Ectodermal cell (in vitro differentiated cells): ENCODE measurements around the gene ITM2C. TPM values are rescaled to one million over a fixed set of nuclear protein-coding genes. Genes with fewer than 3 reads are reported as not detected.
A peak's percentile ranks its signal among the peaks of the same experiment; 100 is the strongest.

ENCODE experiments used
- H3K27ac ChIP-seq: 2 replicates; pipeline ENCODE4 v1.7.0; 2013; ENCODE audit warnings: mild to moderate bottlenecking, low read depth, low read length; ENCODE audit not compliant: insufficient read depth, poor library complexity, severe bottlenecking
- H3K27me3 ChIP-seq: 2 replicates; pipeline ENCODE4 v1.7.0; 2013; ENCODE audit warnings: mild to moderate bottlenecking, low read length; ENCODE audit not compliant: insufficient read depth, control insufficient read depth, poor library complexity, severe bottlenecking
- H3K36me3 ChIP-seq: one replicate; pipeline ENCODE4 v1.7.0; 2013; ENCODE audit warnings: low read length; ENCODE audit not compliant: control insufficient read depth, insufficient read depth
- H3K4me1 ChIP-seq: one replicate; pipeline ENCODE4 v1.7.0; 2013; ENCODE audit warnings: low read length; ENCODE audit not compliant: control insufficient read depth, insufficient read depth
- H3K4me3 ChIP-seq: 2 replicates; pipeline ENCODE4 v1.7.0; 2013; ENCODE audit warnings: low read depth, low read length, control low read depth; ENCODE audit not compliant: insufficient read depth
- H3K9me3 ChIP-seq: 2 replicates; pipeline ENCODE4 v1.7.0; 2013; ENCODE audit warnings: mild to moderate bottlenecking, low read length, moderate library complexity; ENCODE audit not compliant: control insufficient read depth
- WGBS, 2 experiments: methylation state at CpG; one replicate each; pipeline ENCODE4 v1.1.7; 2013; ENCODE audit warnings: missing lambda C conversion rate in 2 of 2; 5-methylcytosine and 5-hydroxymethylcytosine counted together
- polyA plus RNA-seq, 4 experiments: library from polyadenylated mRNA; stranded (reverse); fragments of 50-300 nt; gene quantifications; one replicate each; pipeline ENCODE4 v1.2.3, GENCODE V29; 2013

ITM2C gene, protein sequence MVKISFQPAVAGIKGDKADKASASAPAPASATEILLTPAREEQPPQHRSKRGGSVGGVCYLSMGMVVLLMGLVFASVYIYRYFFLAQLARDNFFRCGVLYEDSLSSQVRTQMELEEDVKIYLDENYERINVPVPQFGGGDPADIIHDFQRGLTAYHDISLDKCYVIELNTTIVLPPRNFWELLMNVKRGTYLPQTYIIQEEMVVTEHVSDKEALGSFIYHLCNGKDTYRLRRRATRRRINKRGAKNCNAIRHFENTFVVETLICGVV
- polyA plus RNA-seq (2013, experiment 1 of 4), result 137 TPM
- 128 TPM for polyA plus RNA-seq (2013, experiment 2 of 4)
- polyA plus RNA-seq (2013, experiment 3 of 4), result 116 TPM
- 131 TPM for polyA plus RNA-seq (2013, experiment 4 of 4)

DNA sequence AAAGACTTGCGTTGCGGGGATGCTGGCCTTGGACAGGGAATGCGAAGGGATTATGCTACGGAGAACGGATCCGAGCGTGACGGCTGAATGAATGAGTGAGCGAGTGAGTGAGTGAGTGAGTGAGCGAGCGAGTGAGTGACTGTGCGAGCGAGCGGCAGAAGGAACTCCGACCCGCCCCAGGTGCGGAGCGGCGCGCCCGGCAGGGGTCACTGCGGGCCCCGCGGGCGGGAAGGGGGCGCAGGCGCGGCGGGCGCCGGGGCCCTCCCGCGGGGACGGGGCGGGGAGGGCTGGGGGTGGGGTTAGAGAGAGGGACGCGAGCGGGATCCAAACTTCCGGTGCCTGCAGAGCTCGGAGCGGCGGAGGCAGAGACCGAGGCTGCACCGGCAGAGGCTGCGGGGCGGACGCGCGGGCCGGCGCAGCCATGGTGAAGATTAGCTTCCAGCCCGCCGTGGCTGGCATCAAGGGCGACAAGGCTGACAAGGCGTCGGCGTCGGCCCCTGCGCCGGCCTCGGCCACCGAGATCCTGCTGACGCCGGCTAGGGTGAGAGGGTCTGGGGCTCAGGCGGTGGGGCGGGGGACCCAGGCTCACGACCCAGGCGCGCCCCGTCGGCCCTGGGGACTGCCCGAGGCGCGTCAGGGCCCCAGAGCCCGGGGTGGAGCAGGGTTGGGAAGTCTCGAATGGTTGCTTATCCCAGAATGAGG, at the start of gene ITM2C:
TSS of gene ITM2C (plus strand) at position 338 of the 702 bp plus-strand sequence. CDS start at position 422, 84 bp downstream.
- Histone ChIP-seq H3K9me3 (no peaks in the 10 kb centered on the region), H3K4me1 (peaks cover 42% of the 10 kb centered on the region), H3K4me3 (peak within 1 kb of the TSS; percentile 53), H3K36me3 (no peaks in the 10 kb centered on the region), H3K27me3 (peaks cover 14% of the 10 kb centered on the region), H3K27ac (peak within 1 kb of the TSS; percentile 38)
- WGBS, 2 experiments, result 0 to 1% methylated on average over 76 of the region's 76 CpGs

DNA sequence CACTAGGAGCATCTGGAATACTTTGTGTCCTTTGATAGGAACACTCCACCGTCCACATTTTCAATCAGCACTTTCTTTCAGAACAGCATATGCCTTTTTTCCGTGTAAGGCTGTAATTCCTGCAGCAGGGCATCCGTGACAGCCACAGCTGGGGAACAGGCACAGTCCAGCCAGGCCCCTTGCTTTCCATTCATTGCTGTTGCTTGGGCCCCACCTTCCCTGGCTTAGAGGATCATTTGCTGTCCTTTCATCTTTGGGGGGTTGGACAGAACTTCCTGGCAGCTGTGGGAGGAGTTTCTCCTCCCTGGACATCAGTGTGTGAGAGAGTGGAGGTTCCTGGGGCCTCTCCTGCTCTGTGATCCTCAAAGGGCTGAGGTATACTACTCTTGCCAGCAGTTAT, 49.7 kb upstream of the ITM2C start:
- no peaks in the 10 kb centered on the region for H3K9me3 ChIP-seq
- no peak overlapping the region for H3K27ac ChIP-seq
- H3K27me3 ChIP-seq, result no peaks in the 10 kb centered on the region
- H3K4me3 ChIP-seq, result no peak overlapping the region
- H3K36me3 ChIP-seq, result peaks cover 7% of the 10 kb centered on the region
- H3K4me1 ChIP-seq, result no peaks in the 10 kb centered on the region
- WGBS, 2 experiments, result 93 to 94% methylated on average over 3 of the region's 3 CpGs

DNA sequence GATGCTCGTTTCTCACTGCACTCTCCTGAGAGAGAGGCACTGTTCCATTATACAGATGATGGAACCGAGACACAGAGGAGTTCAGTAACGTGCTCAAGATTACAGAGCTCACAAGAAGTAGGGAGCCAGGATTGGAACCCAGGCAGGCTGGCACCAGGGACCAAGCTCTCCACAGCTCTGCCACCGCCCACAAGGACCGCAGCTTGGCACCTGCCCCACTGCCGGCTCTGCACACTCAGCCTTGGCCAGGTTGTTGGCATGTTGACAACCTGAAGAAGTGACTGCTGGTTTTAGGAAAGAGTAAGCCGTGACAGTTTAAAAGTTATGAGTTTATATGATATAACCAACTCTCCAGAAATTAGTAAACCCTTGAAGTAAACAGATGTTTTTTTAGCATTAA, 48.0 kb upstream of the ITM2C start:
- 94 to 95% methylated on average over 6 of the region's 7 CpGs for WGBS, 2 experiments
- Histone ChIP-seq H3K27ac (no peak overlapping the region), H3K36me3 (no peaks in the 10 kb centered on the region), H3K9me3 (no peaks in the 10 kb centered on the region), H3K4me3 (no peak overlapping the region), H3K4me1 (peaks cover 8% of the 10 kb centered on the region), H3K27me3 (no peaks in the 10 kb centered on the region)

DNA sequence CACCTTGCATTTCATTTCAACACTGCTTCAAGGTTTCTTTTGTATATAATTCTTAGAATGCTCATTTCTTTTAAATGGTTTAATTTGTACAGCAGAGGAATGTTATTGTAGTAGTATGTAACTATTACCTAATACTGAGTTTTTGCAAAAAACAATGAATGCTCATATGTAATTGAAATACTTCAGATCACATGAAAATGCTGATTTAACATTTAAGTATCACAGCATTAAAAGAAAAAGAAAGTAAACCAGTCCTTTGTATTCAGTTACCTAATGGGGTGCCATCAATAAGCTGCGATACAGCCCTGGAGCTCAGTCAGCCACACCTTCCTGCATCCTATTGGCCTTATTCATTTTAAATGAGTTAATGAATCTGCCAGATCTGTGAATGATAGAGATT, 45.3 kb upstream of the ITM2C start:
- no peaks in the 10 kb centered on the region for H3K27me3 ChIP-seq
- H3K4me1 ChIP-seq, result peaks cover 8% of the 10 kb centered on the region
- no peak overlapping the region for H3K4me3 ChIP-seq
- H3K9me3 ChIP-seq, result no peaks in the 10 kb centered on the region
- H3K27ac ChIP-seq, result no peak overlapping the region
- H3K36me3 ChIP-seq, result no peaks in the 10 kb centered on the region
- WGBS, 2 experiments, result 92 to 96% methylated on average over 1 of the region's 1 CpG

DNA sequence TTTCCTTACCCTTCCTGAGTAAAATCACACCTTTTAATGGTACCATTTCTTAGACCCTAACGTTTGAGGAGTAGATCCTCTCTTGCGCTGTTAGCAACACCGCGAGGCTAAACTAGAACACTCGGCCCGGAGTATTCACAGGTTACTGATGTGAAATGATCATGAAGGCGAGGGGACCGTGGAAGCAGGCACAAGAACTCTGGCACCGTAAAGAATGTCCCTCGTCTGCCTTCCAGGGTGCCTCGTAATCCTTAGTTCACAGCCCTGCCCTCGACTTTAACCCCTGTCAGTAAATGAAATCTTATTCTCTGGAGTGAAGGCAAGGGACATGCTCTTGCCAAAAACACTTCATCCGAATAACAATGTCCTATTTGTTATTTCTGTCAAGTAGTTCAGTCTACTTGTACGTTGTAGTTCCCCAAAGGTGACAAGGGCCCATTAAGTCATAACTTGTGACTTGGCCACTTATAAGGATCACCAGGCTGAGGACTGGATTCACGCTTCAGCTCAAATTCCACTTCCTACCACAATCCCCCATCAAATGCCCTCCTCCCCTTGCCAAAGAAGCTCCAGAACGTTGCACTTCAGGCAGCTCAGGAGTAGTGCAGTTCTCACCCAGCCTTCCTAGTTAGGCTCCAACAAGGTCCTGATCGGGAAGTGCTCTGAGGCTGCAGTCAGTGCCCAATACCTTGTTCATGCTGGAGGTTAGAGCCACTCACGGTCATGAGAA, 43.3 kb upstream of the ITM2C start:
- Histone ChIP-seq H3K27ac (no peak overlapping the region), H3K4me1 (peaks cover 8% of the 10 kb centered on the region), H3K9me3 (no peaks in the 10 kb centered on the region), H3K27me3 (no peaks in the 10 kb centered on the region), H3K36me3 (no peaks in the 10 kb centered on the region), H3K4me3 (no peak overlapping the region)
- 68 to 71% methylated on average over 18 of the region's 18 CpGs for WGBS, 2 experiments

DNA sequence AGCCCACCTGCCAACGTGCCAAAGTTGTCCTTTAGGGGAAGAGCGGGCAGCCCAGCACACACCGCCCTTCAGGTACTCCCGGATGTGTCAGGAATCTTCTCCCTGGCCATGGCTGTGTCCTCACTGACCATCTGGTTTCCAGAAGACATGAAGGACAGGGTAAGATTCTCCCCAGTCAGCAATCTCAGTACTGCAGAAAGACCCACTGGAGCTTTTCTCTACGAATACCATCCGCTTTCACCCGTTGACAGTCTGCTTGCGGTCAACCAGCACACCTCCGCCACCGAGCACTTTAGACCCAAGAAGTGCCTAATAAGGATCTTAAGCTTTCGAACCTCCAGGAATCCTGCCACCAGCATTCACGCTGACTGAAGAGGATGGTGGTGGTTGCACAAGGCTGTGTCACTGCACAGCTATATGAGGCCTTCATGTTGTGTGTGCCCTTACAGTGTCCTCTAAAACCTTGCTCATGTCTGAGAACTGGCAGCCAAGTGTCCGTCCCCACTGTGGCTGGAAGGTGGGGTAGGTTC, 42.7 kb upstream of the ITM2C start:
- H3K9me3 ChIP-seq, result no peaks in the 10 kb centered on the region
- WGBS, 2 experiments, result 96% methylated on average over 13 of the region's 13 CpGs
- peaks cover 8% of the 10 kb centered on the region for H3K4me1 ChIP-seq
- no peaks in the 10 kb centered on the region for H3K27me3 ChIP-seq
- no peaks in the 10 kb centered on the region for H3K36me3 ChIP-seq
- no peak overlapping the region for H3K27ac ChIP-seq
- H3K4me3 ChIP-seq, result no peak overlapping the region

DNA sequence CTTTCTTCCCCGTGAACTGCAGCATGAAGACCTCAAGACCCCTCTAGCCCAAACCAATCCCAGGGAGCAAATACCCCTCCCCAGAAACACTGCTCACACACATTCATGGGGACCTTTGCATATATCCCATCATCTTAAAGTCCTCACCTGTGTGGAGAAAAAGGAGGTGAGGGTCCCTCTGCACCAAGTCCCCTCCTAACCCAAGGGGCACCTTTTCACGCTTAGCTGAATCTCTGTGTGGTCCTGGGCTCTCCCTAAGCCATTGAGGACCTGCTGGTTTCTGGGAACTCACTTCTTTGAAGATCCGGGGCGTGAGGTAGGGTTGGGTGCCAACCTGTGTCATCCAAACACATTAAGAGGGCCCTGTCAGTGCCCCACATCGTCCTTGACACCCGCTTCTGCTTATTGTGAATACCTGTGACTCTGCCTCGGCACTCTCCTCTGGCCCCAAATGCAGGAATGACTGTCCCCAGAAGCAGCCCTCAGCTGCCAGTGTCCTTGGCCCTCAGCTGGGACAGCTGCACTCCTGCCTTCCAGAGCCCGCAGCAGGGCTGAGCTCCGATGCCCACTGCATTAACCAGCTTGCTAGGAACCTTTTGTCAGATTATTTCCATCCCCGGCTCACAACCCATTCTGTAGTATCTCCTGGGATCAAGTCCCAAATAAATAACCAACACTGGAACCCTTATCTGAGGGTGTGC, 41.3 kb upstream of the ITM2C start:
- Histone ChIP-seq H3K27me3 (no peaks in the 10 kb centered on the region), H3K27ac (no peak overlapping the region), H3K36me3 (no peaks in the 10 kb centered on the region), H3K4me1 (peaks cover 8% of the 10 kb centered on the region), H3K9me3 (no peaks in the 10 kb centered on the region), H3K4me3 (no peak overlapping the region)
- 89 to 91% methylated on average over 10 of the region's 10 CpGs for WGBS, 2 experiments

DNA sequence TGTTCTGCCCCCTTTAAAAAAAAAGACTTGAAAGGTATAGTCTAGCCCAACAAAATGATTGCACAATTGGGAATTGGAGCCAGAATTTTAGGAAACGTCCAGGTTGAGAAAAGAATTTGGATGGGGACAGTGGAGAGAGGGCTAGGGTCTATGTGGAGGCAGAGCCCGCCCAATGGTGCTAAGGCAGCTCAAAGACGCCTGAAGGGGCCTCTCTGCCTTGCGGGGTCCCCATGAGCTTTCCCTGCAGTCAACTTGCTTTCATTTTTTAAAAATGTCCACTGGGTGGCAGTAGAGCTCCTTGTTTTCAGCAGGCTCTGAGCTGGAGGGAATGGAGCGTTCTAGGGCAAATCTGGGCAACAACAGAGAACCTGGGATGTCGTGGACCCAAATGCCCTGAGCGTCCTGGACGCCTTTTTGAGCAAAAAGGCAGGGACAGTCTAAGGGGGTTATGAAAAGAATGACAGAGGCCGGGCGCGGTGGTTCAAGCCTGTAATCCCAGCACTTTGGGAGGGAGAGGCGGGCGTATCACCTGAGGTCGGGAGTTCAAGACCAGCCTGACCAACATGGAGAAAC, 40.2 kb upstream of the ITM2C start:
- H3K36me3 ChIP-seq, result no peaks in the 10 kb centered on the region
- H3K4me1 ChIP-seq, result peaks cover 8% of the 10 kb centered on the region
- H3K27ac ChIP-seq, result no peak overlapping the region
- H3K27me3 ChIP-seq, result no peaks in the 10 kb centered on the region
- H3K9me3 ChIP-seq, result no peaks in the 10 kb centered on the region
- WGBS, 2 experiments, result 29 to 36% methylated on average over 14 of the region's 14 CpGs
- no peak overlapping the region for H3K4me3 ChIP-seq

DNA sequence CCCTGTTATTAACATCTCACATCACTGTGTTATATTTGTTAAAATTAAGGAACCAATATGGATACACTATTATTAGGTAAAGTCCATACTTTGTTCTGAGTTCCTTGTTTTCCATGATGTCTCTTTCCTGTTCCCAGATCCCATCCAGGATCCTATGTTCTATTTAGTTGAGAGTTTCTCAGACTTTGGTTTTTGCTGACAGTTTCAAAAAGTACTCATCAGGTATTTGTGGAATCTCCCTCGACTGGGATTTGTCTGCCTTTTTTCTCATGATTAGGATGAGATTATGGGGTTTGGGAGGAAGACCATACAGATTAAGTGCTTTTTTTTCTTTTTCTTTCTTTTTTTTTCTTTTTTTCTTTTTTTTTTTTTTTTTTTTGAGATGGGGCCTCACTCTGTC, 39.4 kb upstream of the ITM2C start:
- no peak overlapping the region for H3K4me3 ChIP-seq
- H3K27ac ChIP-seq, result no peak overlapping the region
- no peaks in the 10 kb centered on the region for H3K36me3 ChIP-seq
- H3K9me3 ChIP-seq, result no peaks in the 10 kb centered on the region
- WGBS, 2 experiments, result 90 to 100% methylated on average over 1 of the region's 1 CpG
- peaks cover 8% of the 10 kb centered on the region for H3K4me1 ChIP-seq
- no peaks in the 10 kb centered on the region for H3K27me3 ChIP-seq
